ENCODE results near the gene ZBTB40.

Gene ZBTB40

DNA sequence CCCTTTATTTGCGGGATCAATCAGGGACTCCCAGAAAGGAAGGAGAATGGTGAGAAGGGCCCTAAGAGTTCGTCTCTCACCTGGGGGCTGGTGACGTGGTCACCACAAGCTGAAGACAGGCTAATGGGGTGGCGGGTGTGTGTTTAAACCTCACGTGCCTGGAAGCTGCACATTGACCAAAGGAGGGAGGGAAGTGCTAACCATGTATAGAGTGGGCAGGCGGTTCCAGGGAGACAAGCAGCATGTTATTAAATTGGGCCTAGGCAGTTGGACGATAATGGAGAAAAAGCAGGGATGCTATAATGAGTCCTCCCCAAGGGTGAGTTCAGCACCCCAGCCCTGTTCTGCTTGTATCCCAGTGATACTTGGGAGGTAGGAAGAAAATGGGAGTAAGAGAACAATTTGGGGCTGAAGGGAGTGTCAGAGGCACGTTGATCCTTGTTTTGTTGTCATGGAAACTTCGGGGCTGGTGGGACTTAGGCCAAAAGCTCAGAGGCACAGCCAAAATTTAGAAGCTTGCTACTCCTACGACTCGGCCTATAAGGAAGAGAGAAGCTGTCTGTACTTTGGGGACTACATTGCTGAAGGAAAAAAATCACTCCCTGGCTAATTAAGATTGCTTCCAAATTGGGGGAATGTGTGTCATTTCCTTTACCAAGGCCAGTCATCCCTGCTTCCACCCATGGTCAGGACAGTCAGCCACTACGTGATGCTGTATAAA lies 78.4 kb downstream of the ZBTB40 start:
- no peak overlapping the region for H3K4me3 ChIP-seq (ENCODE audit: low read depth, low read length)
- no peak for DNase-seq (ENCODE audit: low read depth)
- TF ChIP-seq, protein P1, sequence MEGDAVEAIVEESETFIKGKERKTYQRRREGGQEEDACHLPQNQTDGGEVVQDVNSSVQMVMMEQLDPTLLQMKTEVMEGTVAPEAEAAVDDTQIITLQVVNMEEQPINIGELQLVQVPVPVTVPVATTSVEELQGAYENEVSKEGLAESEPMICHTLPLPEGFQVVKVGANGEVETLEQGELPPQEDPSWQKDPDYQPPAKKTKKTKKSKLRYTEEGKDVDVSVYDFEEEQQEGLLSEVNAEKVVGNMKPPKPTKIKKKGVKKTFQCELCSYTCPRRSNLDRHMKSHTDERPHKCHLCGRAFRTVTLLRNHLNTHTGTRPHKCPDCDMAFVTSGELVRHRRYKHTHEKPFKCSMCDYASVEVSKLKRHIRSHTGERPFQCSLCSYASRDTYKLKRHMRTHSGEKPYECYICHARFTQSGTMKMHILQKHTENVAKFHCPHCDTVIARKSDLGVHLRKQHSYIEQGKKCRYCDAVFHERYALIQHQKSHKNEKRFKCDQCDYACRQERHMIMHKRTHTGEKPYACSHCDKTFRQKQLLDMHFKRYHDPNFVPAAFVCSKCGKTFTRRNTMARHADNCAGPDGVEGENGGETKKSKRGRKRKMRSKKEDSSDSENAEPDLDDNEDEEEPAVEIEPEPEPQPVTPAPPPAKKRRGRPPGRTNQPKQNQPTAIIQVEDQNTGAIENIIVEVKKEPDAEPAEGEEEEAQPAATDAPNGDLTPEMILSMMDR (IDR thresholded peaks at IDR 0.05; ENCODE audit: low read depth, low read length, missing control alignments) = no peak

DNA sequence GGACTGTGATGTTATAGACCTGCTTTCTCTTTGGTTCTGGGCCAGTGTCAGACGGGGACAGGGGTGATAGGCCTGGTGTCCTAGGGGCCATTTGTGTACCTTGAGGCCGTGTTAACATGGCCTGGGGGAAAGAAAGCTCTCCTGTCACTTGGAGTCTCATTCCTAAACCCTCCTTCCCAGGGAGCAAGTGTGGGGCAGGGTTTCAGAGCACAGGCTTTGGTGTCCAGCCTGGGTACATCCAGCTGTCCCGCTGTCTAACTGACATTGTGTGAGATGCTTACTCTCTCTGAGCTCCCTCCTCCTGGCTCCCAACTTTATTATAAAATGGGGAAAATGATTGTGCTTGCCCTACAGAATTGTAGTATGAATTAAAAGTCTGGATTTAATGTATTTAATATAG lies 79.1 kb downstream of the ZBTB40 start:
- no peak overlapping the region for H3K4me3 ChIP-seq (ENCODE audit: low read depth, low read length)
- TF ChIP-seq, protein P1 (IDR thresholded peaks at IDR 0.05; ENCODE audit: low read depth, low read length, missing control alignments) = no peak
- no peak for DNase-seq (ENCODE audit: low read depth)

DNA sequence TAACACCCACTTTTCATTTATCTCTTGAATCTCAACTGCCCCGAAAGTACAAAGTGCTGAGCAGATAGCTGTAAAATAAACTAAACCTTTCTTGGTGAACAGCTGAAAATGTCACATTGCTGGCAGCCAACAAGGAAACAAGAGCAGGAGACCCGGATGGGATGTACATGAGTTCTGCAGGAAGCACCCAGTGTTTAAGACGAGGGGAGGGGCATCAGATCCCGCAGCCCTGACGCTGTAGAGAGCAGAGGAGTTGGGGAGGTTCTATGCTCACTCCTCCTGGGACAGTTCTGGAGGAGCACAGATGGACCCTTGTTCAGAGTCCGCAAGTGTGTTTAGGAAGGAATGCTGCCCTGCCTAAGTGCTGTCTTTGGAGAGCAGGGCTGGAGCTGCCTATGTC lies 79.6 kb downstream of the ZBTB40 start:
- TF ChIP-seq, protein P1 (IDR thresholded peaks at IDR 0.05; ENCODE audit: low read depth, low read length, missing control alignments) = no peak
- H3K4me3 ChIP-seq (ENCODE audit: low read depth, low read length) = no peak overlapping the region
- no peak for DNase-seq (ENCODE audit: low read depth)

DNA sequence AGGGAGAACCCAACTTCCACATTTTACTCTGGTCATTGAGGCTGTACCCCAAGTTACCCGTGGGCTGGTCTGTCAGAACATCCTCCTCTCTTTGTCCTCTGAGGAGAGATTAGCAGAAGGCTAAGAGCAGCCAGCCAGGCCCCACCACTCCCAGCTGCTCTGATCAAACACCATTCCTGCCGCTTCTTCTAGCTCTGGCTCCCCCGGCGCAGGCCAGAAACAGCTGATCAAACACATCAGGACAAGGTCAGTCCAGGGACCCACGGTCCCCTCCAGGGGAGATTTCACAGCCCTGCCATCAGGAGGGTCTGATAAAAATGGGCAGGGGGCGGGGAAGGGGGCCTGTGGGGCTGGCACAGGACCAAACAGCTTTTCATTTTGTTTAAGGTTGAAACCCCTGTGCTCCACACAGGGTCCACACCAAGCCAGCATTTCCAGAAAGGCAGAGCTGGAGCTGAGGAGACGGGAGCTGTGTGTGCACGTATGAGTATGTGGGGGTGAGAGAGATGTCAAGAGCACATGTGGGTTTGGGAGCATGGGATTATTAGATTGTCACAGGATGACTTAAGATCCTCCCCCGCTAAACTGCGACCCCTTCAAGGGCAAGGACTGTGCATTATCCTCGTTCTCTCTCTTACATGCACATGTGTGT lies 81.7 kb downstream of the ZBTB40 start:
- no peak for DNase-seq (ENCODE audit: low read depth)
- H3K4me3 ChIP-seq (ENCODE audit: low read depth, low read length) = no peak overlapping the region
- TF ChIP-seq, protein P1 (IDR thresholded peaks at IDR 0.05; ENCODE audit: low read depth, low read length, missing control alignments) = no peak

DNA sequence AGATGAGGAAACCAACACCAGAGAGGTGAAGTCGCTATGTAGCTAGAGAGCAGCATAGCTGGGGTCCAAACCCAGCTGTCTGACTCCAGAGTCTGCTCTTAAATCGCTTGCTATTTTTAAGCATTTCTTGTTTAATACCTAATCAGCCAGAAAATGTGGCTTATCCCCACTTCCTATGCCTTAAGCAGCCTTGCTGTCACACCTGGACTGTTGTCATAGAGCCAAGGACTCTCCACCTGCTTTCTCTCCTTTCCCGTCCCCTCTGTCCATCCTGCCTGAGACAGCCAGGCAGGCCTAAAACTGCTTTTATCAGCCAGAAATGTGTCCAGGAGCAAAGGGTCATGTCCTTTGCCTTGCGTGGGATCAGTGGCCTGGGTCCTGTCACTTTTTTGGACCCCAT lies 83.3 kb downstream of the ZBTB40 start:
- no peak for DNase-seq (ENCODE audit: low read depth)
- TF ChIP-seq, protein P1 (IDR thresholded peaks at IDR 0.05; ENCODE audit: low read depth, low read length, missing control alignments) = no peak
- H3K4me3 ChIP-seq (ENCODE audit: low read depth, low read length) = no peak overlapping the region

DNA sequence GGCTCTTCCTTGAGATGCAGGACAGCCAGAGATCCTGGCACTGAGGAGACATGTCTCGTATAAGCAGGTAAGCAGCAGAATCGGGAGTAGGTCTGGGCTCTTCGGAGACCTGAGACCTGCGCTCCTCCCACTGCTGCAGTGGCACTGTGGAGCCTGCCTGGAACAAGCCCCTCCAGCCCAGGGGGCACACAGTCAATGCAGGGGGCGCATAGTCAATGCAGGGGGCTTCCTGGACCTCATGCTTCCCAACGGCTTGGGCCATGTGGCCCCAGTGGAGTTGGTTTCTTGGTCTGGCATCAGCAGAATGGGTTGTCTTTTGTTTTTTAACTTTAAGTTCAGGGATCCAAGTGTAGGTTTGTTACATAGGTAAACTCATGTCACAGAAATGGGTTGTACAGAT lies 83.7 kb downstream of the ZBTB40 start:
- H3K4me3 ChIP-seq (ENCODE audit: low read depth, low read length) = no peak overlapping the region
- DNase-seq (ENCODE audit: low read depth) = no peak
- TF ChIP-seq, protein P1 (IDR thresholded peaks at IDR 0.05; ENCODE audit: low read depth, low read length, missing control alignments) = no peak

DNA sequence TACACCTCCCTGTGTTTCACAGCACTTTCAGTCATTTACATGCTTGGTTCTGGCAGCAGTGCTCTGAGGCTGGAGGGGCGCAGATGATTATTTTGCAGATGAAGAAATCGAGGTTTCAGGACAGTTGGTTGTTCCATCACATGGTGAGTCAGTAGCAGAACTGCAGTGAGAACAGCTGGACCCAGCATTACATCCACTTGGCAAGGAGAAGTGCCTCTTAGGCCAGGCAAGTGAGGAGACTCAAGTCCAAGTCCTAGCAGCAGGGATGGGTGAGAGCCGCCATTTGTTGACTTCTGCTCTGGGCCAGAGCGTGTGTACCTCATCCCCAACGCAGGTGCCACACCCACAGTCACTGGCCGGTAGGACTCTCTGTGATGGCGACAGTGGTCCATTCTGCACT lies 84.9 kb downstream of the ZBTB40 start:
- H3K4me3 ChIP-seq (ENCODE audit: low read depth, low read length) = no peak overlapping the region
- TF ChIP-seq, protein P1 (IDR thresholded peaks at IDR 0.05; ENCODE audit: low read depth, low read length, missing control alignments) = no peak
- no peak for DNase-seq (ENCODE audit: low read depth)
